H9 (cell line): ENCODE results near the gene ZIC4. TPM values are rescaled to one million over a fixed set of nuclear protein-coding genes. Genes with fewer than 3 reads are reported as not detected.

Experiments used
- DNase-seq: peaks from one replicate; pipeline ENCODE4 v3.0.0-alpha.2; 2017
- H2AFZ ChIP-seq: one replicate; pipeline ENCODE4 v1.6.1; 2013; ENCODE audit warnings: mild to moderate bottlenecking, low read length, control low read depth, moderate library complexity
- H2AK5ac ChIP-seq: 2 replicates; pipeline ENCODE4 v1.6.1; 2013; ENCODE audit warnings: low read length, control low read depth, mixed read lengths; ENCODE audit not compliant: insufficient read length
- H2BK120ac ChIP-seq: one replicate; pipeline ENCODE4 v1.6.1; 2013; ENCODE audit warnings: low read depth, mild to moderate bottlenecking, low read length, control low read depth, inconsistent platforms; ENCODE audit not compliant: poor library complexity, severe bottlenecking
- H2BK12ac ChIP-seq: 2 replicates; pipeline ENCODE4 v1.6.1; 2013; ENCODE audit warnings: low read length, control low read depth, mixed read lengths, low read depth; ENCODE audit not compliant: insufficient read length
- H2BK15ac ChIP-seq: 2 replicates; pipeline ENCODE4 v1.6.1; 2013; ENCODE audit warnings: low read depth, low read length, control low read depth
- H2BK20ac ChIP-seq: one replicate; pipeline ENCODE4 v1.6.1; 2013; ENCODE audit warnings: low read depth, mild to moderate bottlenecking, low read length, control low read depth, inconsistent platforms; ENCODE audit not compliant: poor library complexity, severe bottlenecking
- H2BK5ac ChIP-seq: 2 replicates; pipeline ENCODE4 v1.6.1; 2013; ENCODE audit warnings: low read length, control low read depth, mixed read lengths; ENCODE audit not compliant: insufficient read length
- H3K14ac ChIP-seq: 2 replicates; pipeline ENCODE4 v1.6.1; 2013; ENCODE audit warnings: low read length, control low read depth; ENCODE audit not compliant: insufficient read depth
- H3K18ac ChIP-seq: 2 replicates; pipeline ENCODE4 v1.6.1; 2013; ENCODE audit warnings: low read depth, mild to moderate bottlenecking, mixed read lengths, low read length, control low read depth; ENCODE audit not compliant: insufficient read length
- H3K23ac ChIP-seq: 2 replicates; pipeline ENCODE4 v1.6.1; 2013; ENCODE audit warnings: low read length, control low read depth, mixed read lengths, low read depth; ENCODE audit not compliant: insufficient read length
- H3K23me2 ChIP-seq: 2 replicates; pipeline ENCODE4 v1.6.1; 2013; ENCODE audit warnings: low read depth, mild to moderate bottlenecking, mixed read lengths, low read length, control low read depth; ENCODE audit not compliant: insufficient read length, poor library complexity, severe bottlenecking
- H3K27ac ChIP-seq: 2 replicates; pipeline ENCODE4 v1.5.1; 2013; ENCODE audit warnings: low read length, control low read depth, mixed read lengths, low read depth; ENCODE audit not compliant: insufficient read length
- H3K27me3 ChIP-seq: 2 replicates; pipeline ENCODE4 v1.6.1; 2013; ENCODE audit warnings: low read length, control low read depth, inconsistent platforms; ENCODE audit not compliant: insufficient read depth
- H3K4ac ChIP-seq: 2 replicates; pipeline ENCODE4 v1.6.1; 2013; ENCODE audit warnings: low read depth, mild to moderate bottlenecking, control low read depth, inconsistent platforms, low read length, moderate library complexity
- H3K4me1 ChIP-seq: 2 replicates; pipeline ENCODE4 v1.6.1; 2013; ENCODE audit warnings: low read length, control low read depth, inconsistent platforms; ENCODE audit not compliant: insufficient read depth
- H3K4me2 ChIP-seq: 2 replicates; pipeline ENCODE4 v1.6.1; 2013; ENCODE audit warnings: low read length, control low read depth, mixed read lengths; ENCODE audit not compliant: insufficient read length, insufficient read depth
- H3K56ac ChIP-seq: 2 replicates; pipeline ENCODE4 v1.6.1; 2013; ENCODE audit warnings: low read depth, mild to moderate bottlenecking, mixed read lengths, low read length, control low read depth; ENCODE audit not compliant: insufficient read length
- H3K79me1 ChIP-seq: 2 replicates; pipeline ENCODE4 v1.6.1; 2013; ENCODE audit warnings: low read depth, mild to moderate bottlenecking, moderate library complexity, low read length, control low read depth, inconsistent platforms; ENCODE audit not compliant: insufficient read depth, poor library complexity, severe bottlenecking
- H3K79me2 ChIP-seq: 2 replicates; pipeline ENCODE4 v1.6.1; 2013; ENCODE audit warnings: low read length, control low read depth, inconsistent platforms; ENCODE audit not compliant: insufficient read depth
- H3K9ac ChIP-seq: 2 replicates; pipeline ENCODE4 v1.6.1; 2013; ENCODE audit warnings: low read length, control low read depth, mixed read lengths; ENCODE audit not compliant: insufficient read length; ENCODE audit errors: extremely low read depth
- H3K9me3 ChIP-seq: one replicate; pipeline ENCODE4 v1.6.1; 2013; ENCODE audit warnings: low read depth, low read length, inconsistent platforms; ENCODE audit not compliant: control insufficient read depth
- H3T11ph ChIP-seq: one replicate; pipeline ENCODE4 v1.6.1; 2013; ENCODE audit warnings: mild to moderate bottlenecking, low read length, control low read depth, inconsistent platforms
- H4K20me1 ChIP-seq: one replicate; pipeline ENCODE4 v1.6.1; 2013; ENCODE audit not compliant: control insufficient read depth, insufficient read length, insufficient read depth
- H4K5ac ChIP-seq: 2 replicates; pipeline ENCODE4 v1.6.1; 2013; ENCODE audit warnings: low read depth, mild to moderate bottlenecking, mixed read lengths, low read length, control low read depth; ENCODE audit not compliant: insufficient read length
- H4K8ac ChIP-seq: replicated peaks from 2 replicates; pipeline ENCODE4 v1.6.1; 2013; ENCODE audit warnings: low read length, control low read depth, mixed read lengths, low read depth; ENCODE audit not compliant: insufficient read length
- H4K91ac ChIP-seq: 2 replicates; pipeline ENCODE4 v1.6.1; 2013; ENCODE audit warnings: low read depth, mild to moderate bottlenecking, moderate library complexity, mixed read lengths, low read length, control low read depth; ENCODE audit not compliant: insufficient read length
- H3K27ac Mint-ChIP-seq, 3 experiments: 2 replicates in 2 of 3; 3 replicates in 1 of 3; pipeline ENCODE4 v1.8.0; 2020 to 2021; ENCODE audit warnings: mixed read lengths in 3 of 3, mild to moderate bottlenecking in 1 of 3, moderate library complexity in 1 of 3
- H3K27me3 Mint-ChIP-seq: 2 replicates; pipeline ENCODE4 v1.8.0; 2021; ENCODE audit warnings: low read depth, mild to moderate bottlenecking, moderate library complexity, mixed read lengths
- H3K36me3 Mint-ChIP-seq, 3 experiments: 2 replicates in 2 of 3; 3 replicates in 1 of 3; pipeline ENCODE4 v1.8.0; 2020 to 2021; ENCODE audit warnings: low read depth in 3 of 3, mixed read lengths in 3 of 3; ENCODE audit not compliant: insufficient read depth in 1 of 3
- H3K4me1 Mint-ChIP-seq, 2 experiments: 2 replicates each; pipeline ENCODE4 v1.8.0; 2020; ENCODE audit warnings: mixed read lengths in 2 of 2
- H3K4me3 Mint-ChIP-seq, 2 experiments: 2 replicates in 1 of 2; 3 replicates in 1 of 2; pipeline ENCODE4 v1.8.0; 2020 to 2021; ENCODE audit warnings: mild to moderate bottlenecking in 2 of 2, mixed read lengths in 2 of 2, moderate library complexity in 1 of 2
- H3K9me3 Mint-ChIP-seq, 2 experiments: 2 replicates in 1 of 2; 3 replicates in 1 of 2; pipeline ENCODE4 v1.8.0; 2020; ENCODE audit warnings: mild to moderate bottlenecking in 2 of 2, mixed read lengths in 2 of 2, moderate library complexity in 1 of 2
- CTCF ChIP-seq: fragments of 200-600 bp; sonication (generic); conservative IDR thresholded peaks from 3 replicates; pipeline ENCODE4 v1.8.0; 2021; ENCODE audit warnings: antibody characterized with exemption, mild to moderate bottlenecking
- WGBS: extraction: QIAGEN DNeasy Blood & Tissue Kit; methylation state at CpG from one replicate; pipeline ENCODE4 v1.1.7; 2013; ENCODE audit warnings: missing lambda C conversion rate, low lambda C conversion rate, mixed read lengths; ENCODE audit not compliant: insufficient read length; ENCODE audit errors: extremely low coverage; 5-methylcytosine and 5-hydroxymethylcytosine counted together
- total RNA-seq: library from RNA; stranded (reverse); gene quantifications from 2 replicates; pipeline ENCODE4 v1.2.1, GENCODE V29; 2021

The ZIC4 gene
- total RNA-seq, 1 experiment from 2014 or later: not detected

DNA sequence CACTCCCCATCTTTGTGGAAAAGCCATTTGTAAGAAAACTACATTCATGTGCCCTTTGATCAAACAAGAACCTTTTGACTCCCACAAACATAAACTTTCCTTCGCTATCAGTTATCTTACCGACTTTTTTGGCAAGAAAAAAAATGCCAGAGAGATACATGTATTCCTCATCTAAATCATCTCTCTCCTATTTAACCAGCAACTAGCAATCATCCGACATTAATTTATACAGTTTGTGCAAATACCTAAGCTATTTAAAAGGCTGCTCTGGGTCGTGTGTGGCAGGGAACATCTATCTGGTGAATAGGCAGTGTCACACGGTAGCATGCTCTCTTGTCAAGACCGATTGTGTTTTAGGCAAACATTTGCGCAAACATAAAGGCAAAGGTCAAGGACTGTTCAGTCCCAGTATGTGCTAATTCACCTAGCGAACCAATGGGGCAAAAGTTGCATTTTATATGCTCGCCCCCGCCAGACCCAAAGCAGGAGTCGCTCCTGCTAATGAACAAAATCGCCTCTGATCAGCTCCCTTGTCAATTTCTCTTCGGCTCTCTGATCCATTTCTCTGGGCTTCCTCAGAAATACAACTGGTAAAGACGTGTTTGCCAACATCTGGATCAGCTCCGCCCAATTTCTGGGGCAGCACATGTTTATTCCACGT lies 37.7 kb downstream of the ZIC4 start:
- Histone ChIP-seq H3K23me2 (no peaks in the 10 kb centered on the region), H4K5ac (no peak overlapping the region), H2AK5ac (no peak overlapping the region), H4K8ac (no peak overlapping the region), H3K27ac (no peak overlapping the region), H3K18ac (no peak overlapping the region), H3K9ac (no peak overlapping the region), H3K4ac (no peak overlapping the region), H2AFZ (no peak overlapping the region), H3K23ac (no peak overlapping the region), H3T11ph (no peak overlapping the region), H3K79me1 (no peaks in the 10 kb centered on the region), H3K56ac (no peak overlapping the region), H3K4me1 (no peaks in the 10 kb centered on the region), H2BK20ac (no peak overlapping the region), H3K79me2 (no peaks in the 10 kb centered on the region), H3K14ac (no peak overlapping the region), H4K20me1 (no peaks in the 10 kb centered on the region), H2BK120ac (no peak overlapping the region), H2BK5ac (no peak overlapping the region), H3K4me2 (peak overlapping the region; percentile 34), H2BK12ac (no peak overlapping the region), H2BK15ac (no peak overlapping the region), H3K27me3 (peaks cover 76% of the 10 kb centered on the region), H4K91ac (no peak overlapping the region), H3K9me3 (no peaks in the 10 kb centered on the region)
- TF ChIP-seq CTCF: no peak
- WGBS: no CpG with 5 or more reads among the region's 16 CpGs
- Mint-ChIP-seq H3K27me3 (peaks cover 98% of the 10 kb centered on the region), H3K27ac (no peak overlapping the region), H3K4me3 (peak overlapping the region in 1 of 2 experiments; percentile 32; a peak in 1 of 5 replicates), H3K36me3 (no peaks in the 10 kb centered on the region; a peak in 1 of 7 replicates), H3K4me1 (peaks cover 24 to 57% of the 10 kb centered on the region in 2 experiments), H3K9me3 (peaks cover 0 to 2% of the 10 kb centered on the region in 2 experiments; a peak in 1 of 5 replicates)
- DNase-seq: no peak
